A673 (cell line): ENCODE results near the gene PEX16. TPM values are rescaled to one million over a fixed set of nuclear protein-coding genes. Genes with fewer than 3 reads are reported as not detected.

ENCODE experiments used
- BruUV-seq: library from RNA; stranded (reverse); fragments of 400-500 nt; replicated peaks from 2 replicates; lab custom pipeline; 2021; lab: Mats Ljungman, UMichigan
- CTCF ChIA-PET: fragments of 300-600 bp; sonication (Branson Sonifier 250); formaldehyde crosslinking; loops from one replicate; lab custom pipeline; 2022; ENCODE audit warnings: antibody characterized with exemption; lab: Charles Lee
- POLR2A ChIA-PET: fragments of 300-600 bp; sonication (Branson Sonifier 250); formaldehyde crosslinking; loops from one replicate; lab custom pipeline; 2022; ENCODE audit warnings: antibody characterized with exemption; ENCODE audit not compliant: low non-redundant PET; lab: Charles Lee
- DNase-seq: peaks from one replicate; pipeline ENCODE4 v3.0.0-alpha.2; 2015; ENCODE audit warnings: low spot score
- H3K27ac ChIP-seq: fragments of 200-600 bp; sonication (generic); 2 replicates; pipeline ENCODE4 v1.5.1; 2016; ENCODE audit warnings: mixed run types, low read depth, mild to moderate bottlenecking, mixed read lengths, antibody characterized with exemption, low read length; ENCODE audit not compliant: poor library complexity, severe bottlenecking
- H3K27me3 ChIP-seq: fragments of 200-600 bp; sonication (generic); replicated peaks from 2 replicates; pipeline ENCODE4 v1.6.1; 2017; ENCODE audit warnings: mixed run types, low read depth, mild to moderate bottlenecking, mixed read lengths, antibody characterized with exemption, low read length; ENCODE audit not compliant: insufficient read depth, poor library complexity
- H3K36me3 ChIP-seq: fragments of 200-600 bp; sonication (generic); 2 replicates; pipeline ENCODE4 v1.6.1; 2016; ENCODE audit warnings: mixed run types, mild to moderate bottlenecking, mixed read lengths, antibody characterized with exemption, low read length; ENCODE audit not compliant: insufficient read depth, poor library complexity, severe bottlenecking
- H3K4me1 ChIP-seq: fragments of 200-600 bp; sonication (generic); 2 replicates; pipeline ENCODE4 v1.6.1; 2017; ENCODE audit warnings: mixed run types, mild to moderate bottlenecking, mixed read lengths, antibody characterized with exemption, low read length; ENCODE audit not compliant: insufficient read depth, poor library complexity, severe bottlenecking
- H3K4me3 ChIP-seq: fragments of 200-600 bp; sonication (generic); 2 replicates; pipeline ENCODE4 v1.5.1; 2016; ENCODE audit warnings: low read depth, mixed run types, mild to moderate bottlenecking, mixed read lengths, low read length; ENCODE audit not compliant: poor library complexity, severe bottlenecking
- H3K9me3 ChIP-seq: fragments of 200-600 bp; sonication (generic); 2 replicates; pipeline ENCODE4 v1.6.1; 2016; ENCODE audit warnings: mixed run types, low read depth, mild to moderate bottlenecking, mixed read lengths, antibody characterized with exemption, low read length; ENCODE audit not compliant: poor library complexity, severe bottlenecking
- CTCF ChIP-seq: fragments of 300-800, 200-600 bp; sonication (generic); conservative IDR thresholded peaks from 2 replicates; pipeline ENCODE4 v1.5.1; 2017; ENCODE audit warnings: low read depth, mild to moderate bottlenecking, antibody characterized with exemption, low read length, moderate library complexity, mixed read lengths
- EZH2 ChIP-seq: fragments of 200-600 bp; sonication (generic); IDR thresholded peaks from 2 replicates; pipeline ENCODE4 v1.6.1; 2017; ENCODE audit warnings: borderline replicate concordance, low read depth, mild to moderate bottlenecking, mixed read lengths, antibody characterized with exemption, low read length; ENCODE audit not compliant: poor library complexity, severe bottlenecking
- intact Hi-C: fragments of 100-400 bp; cut with micrococcal nuclease; formaldehyde crosslinking; loops from one replicate; pipeline ENCODE4 v1.10.0; 2022; ENCODE audit not compliant: unreplicated experiment
- total RNA-seq: library from RNA; stranded (reverse); gene quantifications from 2 replicates; pipeline ENCODE4 v1.2.3, GENCODE V29; 2021

PEX16 gene
- total RNA-seq, 1 experiment from 2014 or later: 64.1 TPM

- ChIA-PET POLR2A (no interaction called here), CTCF (interaction anchor here (1.1 kb wide), 1 partner anchor 27 kb away, joined by 4 read pairs; no protein-coding TSS in a partner anchor)
- intact Hi-C loops: no loop called here
- peak overlapping the region; percentile 94 for H3K27ac ChIP-seq
- no peaks in the 10 kb centered on the region for H3K27me3 ChIP-seq
- TF ChIP-seq EZH2: no peak
- DNase-seq: peak; percentile 97
- peak overlapping the region; percentile 52 for H3K4me3 ChIP-seq
- no TSS peak for BruUV-seq
- peaks cover 26% of the 10 kb centered on the region for H3K4me1 ChIP-seq
- H3K36me3 ChIP-seq: no peaks in the 10 kb centered on the region
- no peaks in the 10 kb centered on the region for H3K9me3 ChIP-seq
Measured at GRCh38 chr11:45899448-45900174, 18.1 kb downstream of the PEX16 start.

- POLR2A ChIA-PET: no interaction called here
- Histone ChIP-seq H3K36me3 (no peaks in the 10 kb centered on the region), H3K4me3 (peak overlapping the region; percentile 52), H3K27me3 (no peaks in the 10 kb centered on the region), H3K27ac (no peak overlapping the region), H3K9me3 (no peaks in the 10 kb centered on the region), H3K4me1 (peaks cover 26% of the 10 kb centered on the region)
- no peak for DNase-seq
- TF ChIP-seq CTCF (no peak), EZH2 (no peak)
- intact Hi-C loops: no loop called here
- CTCF ChIA-PET: interaction anchor here (1.0 to 1.1 kb wide), 2 partner anchors 19 to 26 kb away, joined by 4 read pairs; no protein-coding TSS in a partner anchor
- no TSS peak for BruUV-seq
Measured at GRCh38 chr11:45899086-45899447, 18.6 kb downstream of the PEX16 start.

GRCh38 chr11:45897556-45897955 is 20.1 kb downstream of the PEX16 start:
- ChIA-PET POLR2A (interaction anchor here (0.6 kb wide), 1 partner anchor 826 kb away, joined by 3 read pairs; no protein-coding TSS in a partner anchor), CTCF (interaction anchor here (0.6 to 1.2 kb wide), 2 partner anchors 24 to 25 kb away, joined by 3 read pairs; no protein-coding TSS in a partner anchor)
- intact Hi-C loops: no loop called here
- DNase-seq: no peak
- H3K27ac ChIP-seq: no peak overlapping the region
- H3K36me3 ChIP-seq: no peaks in the 10 kb centered on the region
- H3K9me3 ChIP-seq: no peaks in the 10 kb centered on the region
- TF ChIP-seq EZH2: no peak
- TF ChIP-seq CTCF: no peak
- H3K27me3 ChIP-seq: no peaks in the 10 kb centered on the region
- H3K4me1 ChIP-seq: peaks cover 26% of the 10 kb centered on the region
- BruUV-seq: no TSS peak
- no peak overlapping the region for H3K4me3 ChIP-seq
